NB4 (cell line): ENCODE measurements around the gene MADD.

Source experiments
- CTCF ChIP-seq: IDR thresholded peaks from one replicate; pipeline ENCODE4 v1.5.1; 2012; ENCODE audit warnings: low read depth, low read length
- MYC ChIP-seq: IDR thresholded peaks from 2 replicates; pipeline ENCODE4 v1.6.1; 2011; ENCODE audit warnings: low read depth, low read length
- POLR2A ChIP-seq: IDR thresholded peaks from 2 replicates; pipeline ENCODE4 v1.6.1; 2011; ENCODE audit warnings: mild to moderate bottlenecking; ENCODE audit not compliant: insufficient read length; ENCODE audit errors: extremely low read depth

DNA sequence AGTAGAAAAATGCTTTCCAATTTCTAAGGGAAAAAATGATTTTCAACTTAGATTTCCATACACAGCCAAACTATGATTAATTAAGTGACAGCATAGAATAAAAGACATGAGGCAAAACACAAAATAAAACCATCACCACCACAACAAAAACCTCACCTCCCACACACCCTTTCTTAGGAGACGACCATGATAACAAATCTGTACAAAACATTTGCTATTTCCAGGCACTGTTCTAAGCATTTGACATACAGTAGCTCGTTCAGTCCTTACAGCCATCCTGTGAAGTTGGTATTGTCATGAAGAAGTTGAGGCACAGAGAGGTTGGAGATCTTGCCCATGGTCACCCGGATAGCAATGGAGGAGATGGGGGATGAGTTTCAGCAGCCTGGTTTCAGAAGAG lies 99.7 kb downstream of the MADD start:
- no peak for TF ChIP-seq CTCF
- TF ChIP-seq POLR2A = no peak
- no peak for TF ChIP-seq MYC
